Neural cell (in vitro differentiated cells): ENCODE measurements around the gene FGB. TPM values are rescaled to one million over a fixed set of nuclear protein-coding genes. Genes with fewer than 3 reads are reported as not detected.

ENCODE experiments used
- H2AFZ ChIP-seq: fragments of 200-600, 300-800 bp; sonication (generic), shearing (Covaris generic); 2 replicates; pipeline ENCODE4 v1.6.0; 2014; ENCODE audit warnings: low read depth, mild to moderate bottlenecking, antibody characterized with exemption, low read length, moderate library complexity
- H3F3A ChIP-seq: fragments of 200-600 bp; shearing (Covaris generic); 2 replicates; pipeline ENCODE4 v1.6.1; 2016; ENCODE audit warnings: mild to moderate bottlenecking, moderate library complexity, mixed read lengths, antibody characterized with exemption, low read length; ENCODE audit not compliant: insufficient read depth, poor library complexity, severe bottlenecking
- H3K27ac ChIP-seq: fragments of 200-600, 300-800 bp; sonication (generic), shearing (Covaris generic); 2 replicates; pipeline ENCODE4 v1.5.1; 2014; ENCODE audit warnings: mild to moderate bottlenecking, low read length, moderate library complexity
- H3K27me3 ChIP-seq: fragments of 300-800, 200-600 bp; sonication (generic), shearing (Covaris generic); 2 replicates; pipeline ENCODE4 v1.6.0; 2014; ENCODE audit warnings: mild to moderate bottlenecking, low read depth, low read length, moderate library complexity; ENCODE audit not compliant: insufficient read depth
- H3K36me3 ChIP-seq: fragments of 300-800, 200-600 bp; sonication (generic), shearing (Covaris generic); 2 replicates; pipeline ENCODE4 v1.5.1; 2014; ENCODE audit warnings: mild to moderate bottlenecking, antibody characterized with exemption, low read length, moderate library complexity; ENCODE audit not compliant: insufficient read depth
- H3K4me2 ChIP-seq: fragments of 300-800, 200-600 bp; sonication (generic), shearing (Covaris generic); 2 replicates; pipeline ENCODE4 v1.6.0; 2014; ENCODE audit warnings: mild to moderate bottlenecking, low read length
- H3K4me3 ChIP-seq: fragments of 300-800, 200-600 bp; sonication (generic), shearing (Covaris generic); 2 replicates; pipeline ENCODE4 v1.5.1; 2014; ENCODE audit warnings: mild to moderate bottlenecking, low read length, moderate library complexity
- H3K79me2 ChIP-seq: fragments of 200-600 bp; shearing (Covaris generic); replicated peaks from 2 replicates; pipeline ENCODE4 v1.6.0; 2014; ENCODE audit warnings: mild to moderate bottlenecking, low read length, moderate library complexity; ENCODE audit not compliant: insufficient read depth
- H3K9ac ChIP-seq: fragments of 300-800, 200-600 bp; sonication (generic), shearing (Covaris generic); 2 replicates; pipeline ENCODE4 v1.6.1; 2016; ENCODE audit warnings: mild to moderate bottlenecking, low read length, mixed read lengths
- H3K9me2 ChIP-seq: fragments of 200-600 bp; shearing (Covaris generic); 2 replicates; pipeline ENCODE4 v1.6.1; 2016; ENCODE audit warnings: mild to moderate bottlenecking, low read length, mixed read lengths; ENCODE audit not compliant: insufficient read depth
- H3K9me3 ChIP-seq: fragments of 200-600, 300-800 bp; sonication (generic), shearing (Covaris generic); 2 replicates; pipeline ENCODE4 v1.6.1; 2016; ENCODE audit warnings: mild to moderate bottlenecking, mixed run types, low read length, moderate library complexity, mixed read lengths
- H4K20me1 ChIP-seq: fragments of 200-600 bp; shearing (Covaris generic); 2 replicates; pipeline ENCODE4 v1.6.1; 2016; ENCODE audit warnings: mild to moderate bottlenecking, mixed run types; ENCODE audit not compliant: insufficient read depth
- CTCF ChIP-seq: fragments of 450-650 bp; IDR thresholded peaks from 2 replicates; pipeline ENCODE4 v1.5.1; 2014; ENCODE audit warnings: antibody characterized with exemption, mild to moderate bottlenecking, moderate library complexity; ENCODE audit not compliant: poor library complexity, severe bottlenecking
- EP300 ChIP-seq: fragments of 450-650 bp; conservative IDR thresholded peaks from 2 replicates; pipeline ENCODE4 v1.6.1; 2014; ENCODE audit warnings: antibody characterized with exemption, mild to moderate bottlenecking, moderate library complexity; ENCODE audit not compliant: poor library complexity, severe bottlenecking
- EZH2 ChIP-seq: fragments of 200-600, 300-800 bp; shearing (Covaris generic), sonication (generic); IDR thresholded peaks from 2 replicates; pipeline ENCODE4 v1.6.1; 2014; ENCODE audit warnings: antibody characterized with exemption, low read length, borderline replicate concordance, mild to moderate bottlenecking; ENCODE audit not compliant: insufficient read depth, poor library complexity, severe bottlenecking
- MXI1 ChIP-seq: fragments of 450-650 bp; conservative IDR thresholded peaks from 2 replicates; pipeline ENCODE4 v1.6.1; 2014; ENCODE audit warnings: antibody characterized with exemption, mild to moderate bottlenecking; ENCODE audit not compliant: poor library complexity, severe bottlenecking
- POLR2AphosphoS5 ChIP-seq: IDR thresholded peaks from 2 replicates; pipeline ENCODE4 v1.6.1; 2012
- RAD21 ChIP-seq: fragments of 450-650 bp; conservative IDR thresholded peaks from 2 replicates; pipeline ENCODE4 v1.6.1; 2014; ENCODE audit warnings: antibody characterized with exemption, mild to moderate bottlenecking, moderate library complexity
- REST ChIP-seq: IDR thresholded peaks from 2 replicates; pipeline ENCODE4 v1.6.1; 2012; ENCODE audit warnings: borderline replicate concordance
- SMC3 ChIP-seq: fragments of 450-650 bp; conservative IDR thresholded peaks from 2 replicates; pipeline ENCODE4 v1.6.1; 2014; ENCODE audit warnings: antibody characterized with exemption, mild to moderate bottlenecking, moderate library complexity; ENCODE audit not compliant: poor library complexity
- TAF1 ChIP-seq: IDR thresholded peaks from 2 replicates; pipeline ENCODE4 v1.6.1; 2012; ENCODE audit warnings: low read depth
- polyA plus RNA-seq: library from polyadenylated mRNA; depleted of rRNA; stranded (reverse); fragments of >200 nt; gene quantifications from 2 replicates; pipeline ENCODE4 v1.2.3, GENCODE V29; 2014

Gene FGB
- polyA plus RNA-seq, 1 donor from 2014 or later, result not detected

- Histone ChIP-seq H3K4me3 (no peak overlapping the region), H3K9me3 (no peaks in the 10 kb centered on the region), H3K27ac (no peak overlapping the region), H3F3A (no peaks in the 10 kb centered on the region), H3K4me2 (no peak overlapping the region), H2AFZ (no peak overlapping the region), H3K36me3 (no peaks in the 10 kb centered on the region), H3K9ac (no peak overlapping the region), H3K79me2 (no peaks in the 10 kb centered on the region), H3K27me3 (no peaks in the 10 kb centered on the region), H3K9me2 (no peaks in the 10 kb centered on the region), H4K20me1 (no peaks in the 10 kb centered on the region)
- no peak for TF ChIP-seq EP300
- no peak for TF ChIP-seq SMC3
- TF ChIP-seq REST, result no peak
- TF ChIP-seq TAF1, result no peak
- TF ChIP-seq POLR2AphosphoS5, result no peak
- no peak for TF ChIP-seq RAD21
- TF ChIP-seq MXI1, result no peak
- TF ChIP-seq EZH2, result no peak
- no peak for TF ChIP-seq CTCF
Measured at GRCh38 chr4:154560419-154560801, 2.4 kb upstream of the FGB start.

GRCh38 chr4:154560824-154561231, 2.0 kb upstream of the FGB start:
- no peaks in the 10 kb centered on the region for H4K20me1 ChIP-seq
- no peak for TF ChIP-seq SMC3
- no peak for TF ChIP-seq REST
- no peak for TF ChIP-seq EP300

More at GRCh38 chr4:154560824-154561231, 2.0 kb upstream of the FGB start:
- Histone ChIP-seq H3K4me2 (no peak overlapping the region), H3K36me3 (no peaks in the 10 kb centered on the region), H3K9me2 (no peaks in the 10 kb centered on the region), H2AFZ (no peak overlapping the region), H3K9me3 (no peaks in the 10 kb centered on the region), H3K79me2 (no peaks in the 10 kb centered on the region), H3K27ac (no peak overlapping the region), H3K27me3 (no peaks in the 10 kb centered on the region), H3K4me3 (no peak overlapping the region), H3F3A (no peaks in the 10 kb centered on the region), H3K9ac (no peak overlapping the region)
